K562 (cell line): ENCODE data around the gene ZNF324B. TPM values are rescaled to one million over a fixed set of nuclear protein-coding genes. Genes with fewer than 3 reads are reported as not detected.
A peak's percentile ranks its signal among the peaks of the same experiment; 100 is the strongest.

Source experiments
- BRD9 ChIP-seq: fragments of 450-650 bp; IDR thresholded peaks from 2 replicates; pipeline ENCODE4 v1.6.1; 2018; ENCODE audit warnings: low read depth; ENCODE audit not compliant: partially characterized antibody
- CC2D1A ChIP-seq: fragments of 450-650 bp; IDR thresholded peaks from 2 replicates; pipeline ENCODE4 v1.6.1; 2017; ENCODE audit warnings: mild to moderate bottlenecking
- CEBPZ ChIP-seq: fragments of 150-350 bp; IDR thresholded peaks from 2 replicates; pipeline ENCODE4 v1.6.1; 2014; ENCODE audit warnings: low read depth, mild to moderate bottlenecking, low read length, borderline replicate concordance
- CREB5 ChIP-seq: fragments of 250-450 bp; sonication (Bioruptor Pico); IDR thresholded peaks from 2 replicates; pipeline ENCODE4 v1.5.0; 2020; ENCODE audit warnings: mild to moderate bottlenecking
- EHMT2 ChIP-seq: fragments of 450-650 bp; IDR thresholded peaks from 2 replicates; pipeline ENCODE4 v1.6.1; 2018; ENCODE audit warnings: antibody characterized with exemption
- ERF ChIP-seq: fragments of 450-650 bp; formaldehyde crosslinking; IDR thresholded peaks from 2 replicates; pipeline ENCODE4 v1.4.0; 2020; ENCODE audit warnings: mild to moderate bottlenecking, mixed read lengths
- KDM2B ChIP-seq: fragments of 250-450 bp; sonication (Bioruptor Pico); IDR thresholded peaks from 2 replicates; pipeline ENCODE4 v1.8.0; 2021; ENCODE audit warnings: mild to moderate bottlenecking, moderate library complexity
- MCM5 ChIP-seq: fragments of 450-650 bp; IDR thresholded peaks from 2 replicates; pipeline ENCODE4 v1.6.1; 2016; ENCODE audit warnings: low read depth
- NR2C2 ChIP-seq, 2 experiments: fragments of 200-800 bp in 1 of 2; sonication (Bioruptor generic) in 1 of 2; sonication (generic) in 1 of 2; formaldehyde crosslinking in 1 of 2; IDR thresholded peaks; 2 replicates each; pipeline versions ENCODE4 v1.6.1 to v1.8.0; 2016 to 2022; ENCODE audit warnings: mild to moderate bottlenecking in 1 of 2, missing compliant biosample characterization in 1 of 2, missing genetic modification characterization in 1 of 2, missing genetic modification reagents in 1 of 2
- NR4A1 ChIP-seq, 2 experiments: fragments of 250-450 bp in 1 of 2; fragments of 450-650 bp in 1 of 2; sonication (Bioruptor Pico) in 1 of 2; IDR thresholded peaks; 2 replicates each; pipeline versions ENCODE4 v1.4.0 to v1.6.1; 2016 to 2020; ENCODE audit warnings: mild to moderate bottlenecking in 2 of 2, missing compliant biosample characterization in 1 of 2, missing genetic modification characterization in 1 of 2, moderate library complexity in 1 of 2
- RNF2 ChIP-seq: sonication (generic); IDR thresholded peaks from 2 replicates; pipeline ENCODE4 v1.6.1; 2016
- TAL1 ChIP-seq: fragments of 450-650 bp; IDR thresholded peaks from 2 replicates; pipeline ENCODE4 v1.6.1; 2016; ENCODE audit warnings: mild to moderate bottlenecking
- TEAD2 ChIP-seq: fragments of 450-650 bp; IDR thresholded peaks from 2 replicates; pipeline ENCODE4 v1.6.1; 2016; ENCODE audit warnings: missing genetic modification characterization, control low read depth, missing compliant biosample characterization
- THAP7 ChIP-seq: fragments of 250-450 bp; sonication (Bioruptor Pico); IDR thresholded peaks from 2 replicates; pipeline ENCODE4 v1.5.0; 2021
- USF1 ChIP-seq: sonication (generic); formaldehyde crosslinking; IDR thresholded peaks from 2 replicates; pipeline ENCODE4 v1.9.0; 2022; ENCODE audit warnings: mild to moderate bottlenecking, missing genetic modification reagents
- polyA plus RNA-seq, 8 experiments: library from polyadenylated mRNA; depleted of rRNA in 4 of 8; stranded (reverse) in 5 of 8; unstranded in 3 of 8; fragments of >200 nt; fragmentation: Nextera tagmentation in 2 of 8; fragmentation: Illumina TruSeq in 1 of 8; extraction: Ambion mirVana in 2 of 8; extraction: Trizol in 1 of 8; gene quantifications; 2 replicates each; pipeline versions ENCODE4 v1.2.1 to v1.2.3, GENCODE V29; 2011 to 2014; ENCODE audit warnings: inconsistent platforms in 1 of 8, missing spikeins in 1 of 8
- total RNA-seq, 7 experiments: library from RNA; depleted of rRNA in 6 of 7; stranded (reverse); fragments of >200 nt in 6 of 7; fragmentation: Illumina TruSeq in 2 of 7; extraction: Trizol in 2 of 7; gene quantifications; 2 replicates each; pipeline versions ENCODE4 v1.2.1 to v1.2.3, GENCODE V29; 2011 to 2021; ENCODE audit warnings: low replicate concordance in 1 of 7

The ZNF324B gene
- total and polyA plus RNA-seq, 9 of the 15 experiments (the other 6 are each of a cell fraction or from before 2014, with no cell fraction given): 0.20 to 13.5 (median 5.7) TPM

GRCh38 chr19:58499021-58499927, 47.9 kb downstream of the ZNF324B start (continued):
- no peak for TF ChIP-seq CEBPZ
- TF ChIP-seq NR2C2 (CRISPR knock-in tag; IDR thresholded peaks at IDR 0.05): peak; percentile 91
- peak; percentile 98 for TF ChIP-seq NR2C2 (tag; IDR thresholded peaks at IDR 0.05)
- TF ChIP-seq CREB5: no peak
- peak; percentile 90; the same call in 1 of the 2 replicates for TF ChIP-seq ERF (CRISPR knock-in tag)
- peak; percentile 68 for TF ChIP-seq BRD9
- TF ChIP-seq MCM5: no peak
- no peak for TF ChIP-seq TAL1
- TF ChIP-seq USF1 (CRISPR knock-in tag): no peak
- TF ChIP-seq CC2D1A: 0 out of 2 replicates have a peak, but pooled peaks have one; percentile 39
- no peak; the same call in 1 of the 2 replicates for TF ChIP-seq EHMT2
- 0 out of 2 replicates have a peak, but pooled peaks have one; percentile 75 for TF ChIP-seq NR4A1 (CRISPR knock-in tag; IDR thresholded peaks at IDR 0.05)
- peak; percentile 76 for TF ChIP-seq NR4A1 (tag; IDR thresholded peaks at IDR 0.05)
- peak; percentile 83; the same call in 1 of the 2 replicates for TF ChIP-seq RNF2
- no peak for TF ChIP-seq KDM2B
- peak; percentile 95 for TF ChIP-seq THAP7 (CRISPR knock-in tag)
- TF ChIP-seq TEAD2 (tag): no peak
